Skeletal muscle satellite cell (primary cell): ENCODE measurements around the gene BICC1.

Experiments used
- H3K27me3 ChIP-seq: 2 replicates; pipeline ENCODE4 v1.7.0; 2013; ENCODE audit warnings: low read length; ENCODE audit not compliant: control insufficient read depth, insufficient read depth
- H3K36me3 ChIP-seq: 2 replicates; pipeline ENCODE4 v1.7.0; 2013; ENCODE audit warnings: mild to moderate bottlenecking, control low read depth, low read length; ENCODE audit not compliant: insufficient read depth
- H3K4me1 ChIP-seq: 2 replicates; pipeline ENCODE4 v1.7.0; 2013; ENCODE audit warnings: low read length; ENCODE audit not compliant: control insufficient read depth, insufficient read depth
- H3K4me2 ChIP-seq: 2 replicates; pipeline ENCODE4 v1.7.0; 2013; ENCODE audit warnings: mild to moderate bottlenecking, low read length
- H3K4me3 ChIP-seq: 2 replicates; pipeline ENCODE4 v1.7.0; 2013; ENCODE audit warnings: low read length
- H3K9ac ChIP-seq: 2 replicates; pipeline ENCODE4 v1.7.0; 2013; ENCODE audit warnings: mild to moderate bottlenecking, low read depth, low read length, moderate library complexity
- H3K9me3 ChIP-seq: replicated peaks from 2 replicates; pipeline ENCODE4 v1.7.0; 2013; ENCODE audit warnings: mild to moderate bottlenecking, control low read depth, low read length

BICC1 gene

GRCh38 chr10:58723966-58724365 lies 211.3 kb downstream of the BICC1 start:
- Histone ChIP-seq H3K27me3 (no peaks in the 10 kb centered on the region), H3K4me1 (no peaks in the 10 kb centered on the region), H3K4me3 (no peak overlapping the region), H3K9me3 (no peaks in the 10 kb centered on the region), H3K9ac (no peak overlapping the region), H3K4me2 (no peak overlapping the region), H3K36me3 (no peaks in the 10 kb centered on the region)

GRCh38 chr10:58724781-58725180 lies 212.1 kb downstream of the BICC1 start:
- H3K4me2 ChIP-seq: no peak overlapping the region
- no peak overlapping the region for H3K4me3 ChIP-seq
- no peak overlapping the region for H3K9ac ChIP-seq
- no peaks in the 10 kb centered on the region for H3K4me1 ChIP-seq
- no peaks in the 10 kb centered on the region for H3K9me3 ChIP-seq
- H3K36me3 ChIP-seq: no peaks in the 10 kb centered on the region
- H3K27me3 ChIP-seq: no peaks in the 10 kb centered on the region

- H3K9me3 ChIP-seq: no peaks in the 10 kb centered on the region
- no peak overlapping the region for H3K4me2 ChIP-seq
- peaks cover under 1% of the 10 kb centered on the region for H3K36me3 ChIP-seq
- no peaks in the 10 kb centered on the region for H3K27me3 ChIP-seq
- H3K4me3 ChIP-seq: no peak overlapping the region
- H3K9ac ChIP-seq: no peak overlapping the region
- no peaks in the 10 kb centered on the region for H3K4me1 ChIP-seq
These were observed 213.2 kb downstream of the BICC1 start for GRCh38 chr10:58725901-58726300.

DNA sequence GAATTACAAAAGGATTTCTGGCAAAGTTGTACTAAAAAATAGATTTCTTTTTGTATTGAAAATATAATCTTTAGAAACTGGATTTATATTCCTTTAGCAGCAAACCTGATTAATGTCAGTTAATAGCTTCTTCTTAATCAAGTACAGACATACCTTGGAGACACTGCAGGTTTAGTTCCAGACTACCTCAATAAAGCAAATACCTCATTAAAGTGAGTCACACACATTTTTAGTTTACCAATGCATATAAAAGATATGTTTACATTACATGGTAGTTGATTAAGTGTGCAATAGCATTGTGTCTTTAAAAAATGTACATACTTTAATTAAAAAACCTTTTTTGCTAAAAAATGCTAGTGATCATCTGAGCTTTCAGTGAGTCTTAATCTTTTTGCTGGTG lies 215.0 kb downstream of the BICC1 start:
- Histone ChIP-seq H3K9me3 (peaks cover 5% of the 10 kb centered on the region), H3K27me3 (no peaks in the 10 kb centered on the region), H3K4me3 (no peak overlapping the region)

GRCh38 chr10:58731276-58731675 lies 218.6 kb downstream of the BICC1 start:
- Histone ChIP-seq H3K9me3 (peaks cover 5% of the 10 kb centered on the region), H3K36me3 (peaks cover 5% of the 10 kb centered on the region), H3K9ac (no peak overlapping the region), H3K4me3 (no peak overlapping the region), H3K4me1 (peaks cover 22% of the 10 kb centered on the region), H3K27me3 (no peaks in the 10 kb centered on the region), H3K4me2 (no peak overlapping the region)

More for the DNA sequence above, 215.0 kb downstream of the BICC1 start:
- Histone ChIP-seq H3K4me1 (no peaks in the 10 kb centered on the region), H3K36me3 (peaks cover 5% of the 10 kb centered on the region), H3K9ac (no peak overlapping the region), H3K4me2 (no peak overlapping the region)

DNA sequence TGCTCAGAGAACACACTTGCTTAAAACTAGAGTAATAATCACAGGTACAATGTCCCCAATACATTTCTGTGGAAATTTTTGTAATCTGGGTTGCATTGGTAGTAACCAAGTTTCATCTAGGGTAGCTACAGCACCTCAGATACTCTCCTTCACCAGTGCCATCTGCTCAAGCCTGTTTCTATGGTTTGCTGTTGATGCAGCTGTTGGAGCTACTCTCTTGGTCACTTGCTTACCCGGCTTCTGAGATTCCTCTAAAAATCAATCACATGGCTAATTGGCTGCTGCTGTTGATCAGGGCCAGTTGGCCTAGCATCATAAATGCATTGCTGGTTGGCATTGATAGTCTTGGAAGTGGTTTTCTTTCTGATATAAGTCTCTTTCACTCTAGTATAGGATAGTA lies 220.8 kb downstream of the BICC1 start:
- H3K9me3 ChIP-seq: peaks cover 5% of the 10 kb centered on the region
- H3K27me3 ChIP-seq: no peaks in the 10 kb centered on the region
- no peak overlapping the region for H3K4me3 ChIP-seq
- H3K9ac ChIP-seq: no peak overlapping the region
- peaks cover 22% of the 10 kb centered on the region for H3K4me1 ChIP-seq
- H3K36me3 ChIP-seq: peaks cover 5% of the 10 kb centered on the region
- no peak overlapping the region for H3K4me2 ChIP-seq

- H3K36me3 ChIP-seq: peaks cover 5% of the 10 kb centered on the region
- no peaks in the 10 kb centered on the region for H3K27me3 ChIP-seq
- H3K9ac ChIP-seq: peak overlapping the region; percentile 18
- peaks cover 22% of the 10 kb centered on the region for H3K4me1 ChIP-seq
- peaks cover 5% of the 10 kb centered on the region for H3K9me3 ChIP-seq
- H3K4me2 ChIP-seq: no peak overlapping the region
- no peak overlapping the region for H3K4me3 ChIP-seq
These were observed 221.4 kb downstream of the BICC1 start for GRCh38 chr10:58734116-58734515.

GRCh38 chr10:58734664-58735063 lies 222.0 kb downstream of the BICC1 start:
- H3K9ac ChIP-seq: peak overlapping the region; percentile 18
- peaks cover 5% of the 10 kb centered on the region for H3K36me3 ChIP-seq
- peaks cover 22% of the 10 kb centered on the region for H3K4me1 ChIP-seq
- no peaks in the 10 kb centered on the region for H3K27me3 ChIP-seq
- peaks cover 5% of the 10 kb centered on the region for H3K9me3 ChIP-seq
- no peak overlapping the region for H3K4me2 ChIP-seq
- no peak overlapping the region for H3K4me3 ChIP-seq

DNA sequence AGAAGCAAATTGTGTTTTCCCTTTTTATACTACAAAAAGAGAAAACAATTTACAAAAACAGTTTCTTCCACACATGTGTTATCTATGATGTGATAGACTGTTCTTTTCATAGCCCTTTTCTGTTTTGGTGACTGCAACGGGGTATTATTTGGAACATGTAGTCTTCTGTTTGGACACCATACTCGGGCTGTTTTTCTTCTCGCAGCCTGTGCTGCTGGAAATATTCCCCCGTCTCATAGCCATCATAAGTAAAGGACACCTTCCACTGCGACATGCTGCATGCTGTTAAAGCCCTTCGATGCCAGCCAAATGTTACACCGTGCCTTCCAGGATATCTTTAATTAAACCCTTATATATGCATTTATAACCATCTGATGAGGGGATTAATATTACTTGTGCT lies 222.4 kb downstream of the BICC1 start:
- H3K4me2 ChIP-seq: no peak overlapping the region
- H3K9me3 ChIP-seq: peaks cover 5% of the 10 kb centered on the region
- peaks cover 5% of the 10 kb centered on the region for H3K36me3 ChIP-seq
- peaks cover 22% of the 10 kb centered on the region for H3K4me1 ChIP-seq
- H3K27me3 ChIP-seq: no peaks in the 10 kb centered on the region
- H3K4me3 ChIP-seq: no peak overlapping the region
- H3K9ac ChIP-seq: no peak overlapping the region

GRCh38 chr10:58740620-58741369 lies 228.1 kb downstream of the BICC1 start:
- Histone ChIP-seq H3K4me3 (no peak overlapping the region), H3K4me1 (peaks cover 29% of the 10 kb centered on the region), H3K4me2 (no peak overlapping the region), H3K9ac (no peak overlapping the region), H3K27me3 (no peaks in the 10 kb centered on the region), H3K9me3 (no peaks in the 10 kb centered on the region), H3K36me3 (no peaks in the 10 kb centered on the region)

DNA sequence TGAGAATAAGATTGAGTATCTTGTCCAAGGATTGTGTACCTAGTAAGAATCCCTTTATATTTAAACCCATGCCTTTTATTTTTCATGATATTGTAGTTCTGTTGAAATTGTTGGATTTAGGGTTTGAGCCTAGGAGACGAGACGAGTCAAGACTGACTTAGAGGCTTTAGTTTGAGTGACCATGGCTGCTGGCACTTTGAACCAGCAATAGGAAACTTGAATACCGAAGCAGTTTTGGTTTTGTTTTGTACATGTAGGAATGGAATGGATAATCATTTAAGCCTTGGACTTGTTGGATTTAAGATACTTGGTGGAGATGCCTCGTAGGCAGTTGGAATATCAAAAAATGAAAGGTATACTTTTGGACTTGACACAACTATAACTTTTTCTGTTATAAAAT lies 229.0 kb downstream of the BICC1 start:
- Histone ChIP-seq H3K9me3 (no peaks in the 10 kb centered on the region), H3K4me2 (peak overlapping the region; percentile 72), H3K27me3 (no peaks in the 10 kb centered on the region), H3K9ac (peak overlapping the region; percentile 50), H3K36me3 (no peaks in the 10 kb centered on the region), H3K4me3 (peak overlapping the region; percentile 24), H3K4me1 (peaks cover 29% of the 10 kb centered on the region)

DNA sequence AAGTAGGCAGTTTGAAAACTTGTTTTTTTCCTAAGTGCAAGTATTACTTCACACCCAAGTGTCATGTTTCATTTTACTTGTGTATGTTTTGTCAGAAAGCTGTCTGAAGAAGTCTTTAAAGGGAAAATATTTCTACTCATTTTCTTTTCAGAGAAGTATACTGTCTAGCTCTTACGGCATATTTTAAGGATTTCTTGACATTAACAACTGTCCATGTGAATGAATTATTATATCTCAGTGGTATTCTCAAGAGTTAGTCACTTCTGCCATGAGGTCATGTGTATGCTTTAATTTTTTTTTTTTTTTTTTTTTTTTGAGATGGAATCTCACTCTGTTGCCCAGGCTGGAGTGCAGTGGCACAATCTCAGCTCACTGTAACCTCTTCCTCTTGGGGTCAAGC lies 229.5 kb downstream of the BICC1 start:
- Histone ChIP-seq H3K9me3 (no peaks in the 10 kb centered on the region), H3K27me3 (no peaks in the 10 kb centered on the region), H3K4me2 (peak overlapping the region; percentile 72), H3K36me3 (no peaks in the 10 kb centered on the region), H3K4me1 (peaks cover 29% of the 10 kb centered on the region), H3K4me3 (peak overlapping the region; percentile 24), H3K9ac (peak overlapping the region; percentile 50)
